IPS-15b (cell line): Measurements from ENCODE around the gene IL36RN.

Experiments
- H3K27me3 ChIP-seq: one replicate; pipeline ENCODE4 v1.6.1; 2013; ENCODE audit warnings: low read length; ENCODE audit not compliant: control insufficient read depth, insufficient read depth
- H3K36me3 ChIP-seq: one replicate; pipeline ENCODE4 v1.6.1; 2013; ENCODE audit warnings: low read length; ENCODE audit not compliant: control insufficient read depth, insufficient read depth
- H3K4me1 ChIP-seq: one replicate; pipeline ENCODE4 v1.6.1; 2013; ENCODE audit warnings: mild to moderate bottlenecking, low read length; ENCODE audit not compliant: control insufficient read depth, insufficient read depth
- H3K4me3 ChIP-seq: one replicate; pipeline ENCODE4 v1.5.1; 2013; ENCODE audit warnings: low read depth, low read length
- H3K9ac ChIP-seq: one replicate; pipeline ENCODE4 v1.6.1; 2013; ENCODE audit warnings: low read depth, mild to moderate bottlenecking, low read length
- H3K9me3 ChIP-seq: one replicate; pipeline ENCODE4 v1.6.1; 2013; ENCODE audit warnings: mild to moderate bottlenecking, low read length; ENCODE audit not compliant: control insufficient read depth, insufficient read depth

Gene IL36RN

GRCh38 chr2:113111121-113111520 lies 52.1 kb downstream of the IL36RN start:
- Histone ChIP-seq H3K27me3 (no peaks in the 10 kb centered on the region), H3K36me3 (no peaks in the 10 kb centered on the region), H3K9ac (no peak overlapping the region), H3K9me3 (no peaks in the 10 kb centered on the region), H3K4me1 (peaks cover 6% of the 10 kb centered on the region), H3K4me3 (no peak overlapping the region)

DNA sequence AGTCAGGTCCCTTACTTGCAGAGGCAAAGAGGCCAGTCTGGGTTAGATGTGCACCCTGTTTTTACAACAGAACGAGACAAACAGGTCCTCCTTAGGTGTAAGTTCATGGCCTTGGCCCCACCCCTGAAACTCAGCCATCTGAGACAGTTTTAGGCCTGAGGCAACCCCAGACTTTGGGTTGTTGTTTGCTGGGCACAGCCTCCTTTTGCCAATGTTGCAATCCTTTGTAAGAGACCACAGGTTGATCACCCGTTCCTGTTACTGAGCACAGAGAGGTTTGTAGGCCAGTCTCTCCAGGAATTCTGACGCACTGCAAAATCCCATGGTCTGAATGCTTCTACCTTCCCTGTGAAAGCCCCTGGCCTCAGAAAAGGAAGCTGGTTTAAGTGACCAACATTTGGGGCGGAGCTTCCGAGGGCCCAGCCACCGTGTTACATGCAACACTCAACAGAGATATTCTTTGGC lies 52.9 kb downstream of the IL36RN start:
- H3K4me3 ChIP-seq = no peak overlapping the region
- no peaks in the 10 kb centered on the region for H3K27me3 ChIP-seq
- no peaks in the 10 kb centered on the region for H3K36me3 ChIP-seq
- H3K4me1 ChIP-seq = peaks cover 6% of the 10 kb centered on the region
- no peak overlapping the region for H3K9ac ChIP-seq
- H3K9me3 ChIP-seq = no peaks in the 10 kb centered on the region

- H3K9me3 ChIP-seq = no peaks in the 10 kb centered on the region
- H3K9ac ChIP-seq = no peak overlapping the region
- no peaks in the 10 kb centered on the region for H3K36me3 ChIP-seq
- peaks cover 6% of the 10 kb centered on the region for H3K4me1 ChIP-seq
- H3K4me3 ChIP-seq = no peak overlapping the region
- H3K27me3 ChIP-seq = no peaks in the 10 kb centered on the region
Measured at GRCh38 chr2:113112441-113112840, 53.4 kb downstream of the IL36RN start.

- Histone ChIP-seq H3K9ac (no peak overlapping the region), H3K4me3 (no peak overlapping the region), H3K36me3 (no peaks in the 10 kb centered on the region), H3K9me3 (no peaks in the 10 kb centered on the region), H3K27me3 (no peaks in the 10 kb centered on the region), H3K4me1 (peaks cover 6% of the 10 kb centered on the region)
Measured at GRCh38 chr2:113112871-113113270, 53.9 kb downstream of the IL36RN start.

GRCh38 chr2:113113807-113114206 lies 54.8 kb downstream of the IL36RN start:
- H3K9me3 ChIP-seq = no peaks in the 10 kb centered on the region
- peaks cover 6% of the 10 kb centered on the region for H3K4me1 ChIP-seq
- H3K27me3 ChIP-seq = no peaks in the 10 kb centered on the region
- H3K4me3 ChIP-seq = no peak overlapping the region
- H3K36me3 ChIP-seq = no peaks in the 10 kb centered on the region
- no peak overlapping the region for H3K9ac ChIP-seq
